NCI-H146 treated with DMSO at 0.1 percent for 48 hours (cell line): ENCODE measurements around the gene MRPS24.

Experiments
- DNase-seq: peaks from one replicate; lab custom pipeline; 2025; ENCODE audit not compliant: unreplicated experiment; lab: John Stamatoyannopoulos, UW

MRPS24 gene

GRCh38 chr7:43877968-43878864 lies 8.9 kb upstream of the MRPS24 start:
- no peak for DNase-seq

GRCh38 chr7:43876976-43877745 lies 7.8 kb upstream of the MRPS24 start:
- no peak for DNase-seq

DNA sequence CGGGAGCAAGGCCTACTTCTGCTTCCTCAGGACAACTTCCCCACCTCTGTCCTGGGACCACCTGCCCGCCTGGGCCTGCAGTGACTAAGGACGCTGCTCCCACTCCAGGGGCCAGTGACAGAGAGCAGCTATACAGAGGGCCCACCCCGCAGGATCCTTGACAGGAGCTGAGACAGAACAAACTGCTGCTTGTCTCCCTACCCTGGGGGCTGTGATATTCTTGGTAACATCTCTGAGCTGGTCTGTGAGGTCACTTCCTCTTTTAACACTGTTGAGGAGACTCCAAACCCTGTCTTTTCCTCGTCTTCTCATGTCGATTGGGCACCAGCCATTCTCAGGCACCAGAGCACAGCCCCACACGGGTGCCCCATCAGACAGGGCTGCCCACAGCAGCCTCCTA lies 6.9 kb upstream of the MRPS24 start:
- DNase-seq = no peak

GRCh38 chr7:43873300-43873699 lies 4.0 kb upstream of the MRPS24 start:
- DNase-seq = no peak

DNA sequence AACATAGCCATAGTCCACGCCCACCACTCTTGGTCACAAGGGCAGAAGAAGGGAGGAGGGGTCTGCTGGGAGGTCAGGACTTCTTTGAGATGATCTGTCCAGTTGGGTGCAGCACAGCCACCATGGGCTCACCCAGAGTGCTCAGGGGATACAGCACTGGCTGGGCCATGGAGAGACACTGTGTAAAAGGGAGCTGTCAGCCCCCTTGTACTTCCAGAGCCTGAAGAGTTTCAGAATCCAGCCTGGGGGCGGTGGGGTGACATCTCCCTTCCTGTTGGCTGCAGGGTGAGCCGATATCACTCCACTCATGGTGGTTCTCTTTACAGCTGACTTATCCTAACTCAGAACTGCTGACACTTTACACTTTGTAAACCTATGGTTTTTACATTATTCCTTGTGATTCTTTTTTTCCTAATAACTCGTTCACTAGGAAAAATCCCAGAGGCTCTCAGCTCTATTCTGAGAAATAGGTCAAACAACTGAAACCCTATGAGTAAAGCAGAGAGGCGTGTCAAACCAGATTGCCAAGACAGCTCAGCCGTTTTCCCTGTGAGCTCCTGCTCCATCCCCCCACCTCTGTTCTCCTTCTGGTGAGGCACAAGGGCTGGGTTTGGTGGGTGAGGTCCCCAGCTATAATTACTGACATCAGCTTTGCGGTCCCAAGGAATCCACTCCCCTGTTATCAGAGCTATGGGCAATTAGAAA lies 3.2 kb upstream of the MRPS24 start:
- no peak for DNase-seq

DNA sequence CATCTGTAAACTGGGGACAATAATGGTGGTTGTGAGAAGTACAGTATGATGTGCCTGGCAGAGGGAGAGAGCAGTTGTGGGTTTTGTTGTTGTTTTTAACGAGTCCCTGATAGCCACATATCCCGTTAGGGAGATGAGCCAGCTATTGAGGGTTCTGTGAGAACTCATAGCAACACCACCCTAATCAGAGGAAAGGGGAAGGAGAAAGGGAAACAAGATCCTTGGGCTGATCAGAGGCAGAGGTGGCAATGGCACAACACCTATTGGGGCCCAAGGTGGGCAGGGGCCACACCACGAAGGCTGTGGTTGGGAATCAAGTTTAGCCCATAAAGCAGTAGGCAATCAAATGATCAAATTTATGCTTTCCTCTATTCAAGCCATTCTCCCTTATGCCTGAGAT lies 1.7 kb upstream of the MRPS24 start:
- no peak for DNase-seq

- DNase-seq = no peak
These were observed 999 bp upstream of the MRPS24 start for GRCh38 chr7:43870316-43870715.

GRCh38 chr7:43869867-43870240 lies 537 bp upstream of the MRPS24 start:
- no peak for DNase-seq

DNA sequence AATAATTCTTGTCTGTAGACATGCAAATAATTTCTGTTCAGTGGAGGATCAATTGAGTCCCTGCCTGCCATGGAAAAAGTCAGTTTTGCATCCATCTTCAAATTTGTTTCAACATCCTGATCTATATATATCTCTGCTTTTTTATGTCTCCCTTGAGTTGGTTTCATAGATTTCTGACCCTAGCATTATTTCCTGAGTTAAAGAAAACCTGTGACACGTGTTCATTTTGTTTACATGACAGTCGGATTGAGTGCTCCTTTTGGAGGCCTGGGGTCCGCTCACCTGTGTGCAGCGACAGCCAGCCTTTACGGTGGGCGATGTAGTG lies 674 bp downstream of the MRPS24 start:
- DNase-seq = no peak

DNA sequence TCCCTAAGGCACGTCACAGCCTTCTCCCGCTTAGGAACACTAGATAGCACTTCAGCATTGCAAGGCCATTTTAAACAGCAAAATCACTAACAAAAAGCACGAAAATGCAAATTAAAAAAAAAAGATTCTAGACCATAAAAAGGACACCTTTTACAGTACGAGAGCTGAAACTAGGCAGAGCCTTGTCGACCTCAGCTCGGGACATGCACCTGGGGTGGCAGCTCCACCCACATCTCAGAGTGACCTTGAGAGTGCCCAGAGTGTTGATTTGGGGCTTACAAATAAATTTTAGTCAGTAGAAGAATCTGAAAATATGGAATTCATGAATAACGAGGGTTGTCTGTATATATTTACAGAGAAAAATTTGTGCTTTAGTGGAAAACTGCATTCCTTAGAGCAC lies 1.1 kb downstream of the MRPS24 start:
- DNase-seq = no peak

- DNase-seq = no peak
These were observed 4.0 kb downstream of the MRPS24 start for GRCh38 chr7:43865277-43865676.

DNA sequence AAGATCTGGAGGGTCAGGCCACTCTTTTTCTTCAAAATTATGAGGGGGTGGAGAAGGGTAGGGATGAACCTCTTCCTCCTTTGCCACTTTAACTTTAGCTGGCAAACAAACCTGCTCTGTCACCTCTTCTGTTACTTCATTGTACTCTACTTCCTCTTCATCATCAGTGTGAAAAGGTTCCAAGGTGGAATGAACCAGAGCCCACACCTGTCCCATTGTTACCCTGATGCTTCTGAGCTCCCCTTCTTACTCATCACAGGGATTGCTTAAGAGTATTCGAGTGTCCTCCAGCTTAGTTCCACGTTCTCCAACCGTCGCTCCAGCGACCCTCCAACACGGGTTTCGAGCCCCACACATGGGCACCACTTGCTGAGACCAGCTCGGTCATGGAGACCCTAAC lies 5.2 kb downstream of the MRPS24 start:
- DNase-seq = no peak

DNA sequence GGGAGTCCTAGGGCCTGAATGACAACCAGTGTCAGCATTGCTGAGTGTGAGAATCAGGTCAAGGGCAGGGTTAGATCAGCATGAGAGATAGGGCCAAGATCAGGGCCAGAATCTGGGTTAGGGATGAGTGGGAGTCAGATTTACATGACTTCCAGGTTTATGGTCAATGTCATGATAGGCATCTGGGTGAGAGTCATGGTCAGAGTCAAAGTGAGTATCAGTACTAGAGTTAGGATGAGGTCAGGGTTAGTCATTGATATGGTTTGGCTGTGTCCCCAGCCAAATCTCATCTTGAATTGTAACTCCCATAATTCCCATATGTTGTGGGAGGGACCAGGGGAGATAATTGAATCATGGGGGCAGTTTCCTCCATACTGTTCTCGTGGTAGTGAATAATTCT lies 12.3 kb downstream of the MRPS24 start:
- no peak for DNase-seq

DNA sequence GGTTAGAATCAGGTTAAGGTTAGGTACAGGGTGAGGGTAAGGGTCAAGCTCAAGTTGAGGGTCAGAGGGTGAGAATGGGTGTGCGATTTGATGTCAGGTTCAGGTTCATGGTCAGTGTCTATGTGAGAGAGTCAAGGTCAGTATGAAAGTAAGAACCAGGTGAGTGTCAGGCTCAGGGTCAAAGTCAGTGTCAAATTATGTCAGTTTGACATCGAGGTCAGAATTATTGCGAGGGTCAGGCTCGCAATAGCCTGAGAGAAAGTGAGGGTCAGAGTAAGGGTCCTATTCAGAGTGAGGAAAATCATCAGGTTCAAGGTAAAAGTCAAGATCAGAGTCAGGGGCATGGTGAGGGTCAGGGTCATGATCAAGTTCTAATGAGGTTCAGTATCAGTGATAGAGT lies 13.0 kb downstream of the MRPS24 start:
- no peak for DNase-seq

DNA sequence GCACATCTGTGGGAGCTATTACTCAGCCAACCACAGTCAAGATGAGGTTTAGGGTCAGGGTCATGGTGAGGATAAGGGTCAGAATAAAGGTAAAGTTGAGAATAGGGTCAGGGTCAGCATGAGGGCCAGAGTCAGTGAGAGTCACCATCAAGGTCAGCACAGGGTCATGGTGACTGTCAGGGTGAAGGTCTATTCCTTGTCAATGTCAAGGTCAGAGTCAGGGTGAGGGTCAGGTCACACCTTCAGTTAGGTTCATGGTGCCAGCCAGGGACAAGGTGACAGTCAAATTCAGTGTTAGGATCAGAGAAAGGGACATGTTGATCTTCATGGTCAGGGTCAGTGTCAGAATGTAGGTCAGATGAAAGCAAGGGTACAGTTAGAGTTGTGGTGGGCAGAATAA lies 14.1 kb downstream of the MRPS24 start:
- no peak for DNase-seq

DNA sequence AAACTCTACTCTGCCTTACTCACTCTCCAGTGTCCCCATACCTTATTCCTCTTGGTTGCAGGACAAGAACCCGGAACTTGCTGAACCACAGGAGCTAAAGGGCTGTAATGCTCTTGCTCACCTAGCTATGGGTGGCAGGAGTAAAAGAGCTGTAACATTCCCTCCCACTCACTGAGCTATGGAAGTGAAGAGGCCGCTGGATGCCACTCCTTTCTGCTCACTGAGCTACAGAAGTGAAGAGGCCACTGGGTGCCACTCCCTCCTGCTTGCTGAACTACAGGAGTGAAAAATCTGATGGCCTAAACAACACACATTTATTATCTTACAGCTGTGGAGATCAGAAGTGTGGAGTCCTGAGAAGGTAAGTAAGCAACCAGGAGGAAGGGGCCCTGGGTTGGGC lies 17.5 kb downstream of the MRPS24 start:
- DNase-seq = no peak

GRCh38 chr7:43850348-43851116 lies 18.8 kb downstream of the MRPS24 start:
- DNase-seq = no peak

DNA sequence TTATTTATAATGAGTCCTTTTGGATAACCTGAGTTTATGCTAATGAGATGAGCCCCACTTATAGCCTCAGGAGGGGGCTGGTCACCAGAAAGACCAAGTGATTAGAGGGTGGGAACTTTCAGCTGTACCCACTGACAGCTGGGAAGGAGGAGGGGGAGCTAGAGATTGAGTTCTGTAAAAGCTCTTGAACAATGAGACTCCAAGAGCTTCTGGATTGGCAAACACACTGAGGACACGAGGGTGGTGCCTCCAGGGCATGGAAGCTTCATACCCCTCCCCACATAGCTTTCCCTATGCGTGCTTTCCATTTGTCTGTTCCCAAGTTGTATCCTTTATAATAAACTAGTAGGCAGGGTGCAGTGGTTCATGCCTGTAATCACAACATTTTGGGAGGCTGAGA lies 20.3 kb downstream of the MRPS24 start:
- DNase-seq = no peak

DNA sequence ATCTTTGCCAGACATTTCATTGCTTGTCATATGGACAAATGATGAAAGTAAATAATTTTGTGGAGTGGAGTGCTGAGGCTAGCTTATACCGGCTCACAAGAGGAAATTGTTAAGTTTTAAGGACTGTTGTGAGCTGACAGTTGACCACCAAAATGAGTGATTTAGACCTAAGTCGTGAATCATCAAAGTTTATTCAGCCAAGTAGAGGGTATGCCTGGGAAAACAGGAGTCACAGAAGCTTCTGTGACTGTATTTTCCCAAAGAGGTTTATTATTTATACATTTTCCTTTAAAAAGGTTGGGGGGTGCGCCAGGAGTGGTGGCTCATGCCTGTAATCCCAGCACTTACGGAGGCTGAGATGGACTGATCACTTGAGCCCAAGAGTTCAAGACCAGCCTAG lies 21.8 kb downstream of the MRPS24 start:
- DNase-seq = no peak

- DNase-seq = no peak
These were observed 24.7 kb downstream of the MRPS24 start for GRCh38 chr7:43844662-43845061.

GRCh38 chr7:43844257-43844656 lies 25.1 kb downstream of the MRPS24 start:
- DNase-seq = no peak
